ENCODE data around the gene CLASP1. TPM values are rescaled to one million over a fixed set of nuclear protein-coding genes. Genes with fewer than 3 reads are reported as not detected.

The CLASP1 gene
- total RNA-seq, 2 experiments from 2014 or later, result 33.8 to 72.4 TPM

- Histone ChIP-seq H3K36me3 (ENCODE audit: insufficient read depth, low read length) (peaks cover 32% of the 10 kb centered on the region), H3K9me2 (ENCODE audit: insufficient read depth, low read length) (no peaks in the 10 kb centered on the region), H4K20me1 (ENCODE audit: insufficient read depth, low read length) (peaks cover 11% of the 10 kb centered on the region; the same call in 1 of the 2 replicates), H2AFZ (ENCODE audit: low read length) (no peak overlapping the region), H3K27ac (ENCODE audit: low read depth, low read length, poor library complexity, severe bottlenecking) (no peak overlapping the region), H3K4me2 (ENCODE audit: low read length) (no peak overlapping the region), H3K9me3 (ENCODE audit: low read length) (peaks cover 5% of the 10 kb centered on the region; the same call in 1 of the 2 replicates), H3K4me3 (ENCODE audit: low read depth, low read length, poor library complexity, severe bottlenecking) (no peak overlapping the region), H3K4me1 (ENCODE audit: insufficient read depth, low read length, poor library complexity, severe bottlenecking) (no peaks in the 10 kb centered on the region), H3K79me2 (ENCODE audit: insufficient read depth, low read depth, low read length) (peaks cover 70% of the 10 kb centered on the region)
- intact Hi-C loops (cut with micrococcal nuclease; ENCODE audit: unreplicated experiment), result no loop called here
- CTCF ChIA-PET (ENCODE audit: unreplicated experiment), result no interaction called here
- BruUV-seq (replicated peaks), result no TSS peak
- no peak for DNase-seq (ENCODE audit: low spot score)
- TF ChIP-seq, protein P1, sequence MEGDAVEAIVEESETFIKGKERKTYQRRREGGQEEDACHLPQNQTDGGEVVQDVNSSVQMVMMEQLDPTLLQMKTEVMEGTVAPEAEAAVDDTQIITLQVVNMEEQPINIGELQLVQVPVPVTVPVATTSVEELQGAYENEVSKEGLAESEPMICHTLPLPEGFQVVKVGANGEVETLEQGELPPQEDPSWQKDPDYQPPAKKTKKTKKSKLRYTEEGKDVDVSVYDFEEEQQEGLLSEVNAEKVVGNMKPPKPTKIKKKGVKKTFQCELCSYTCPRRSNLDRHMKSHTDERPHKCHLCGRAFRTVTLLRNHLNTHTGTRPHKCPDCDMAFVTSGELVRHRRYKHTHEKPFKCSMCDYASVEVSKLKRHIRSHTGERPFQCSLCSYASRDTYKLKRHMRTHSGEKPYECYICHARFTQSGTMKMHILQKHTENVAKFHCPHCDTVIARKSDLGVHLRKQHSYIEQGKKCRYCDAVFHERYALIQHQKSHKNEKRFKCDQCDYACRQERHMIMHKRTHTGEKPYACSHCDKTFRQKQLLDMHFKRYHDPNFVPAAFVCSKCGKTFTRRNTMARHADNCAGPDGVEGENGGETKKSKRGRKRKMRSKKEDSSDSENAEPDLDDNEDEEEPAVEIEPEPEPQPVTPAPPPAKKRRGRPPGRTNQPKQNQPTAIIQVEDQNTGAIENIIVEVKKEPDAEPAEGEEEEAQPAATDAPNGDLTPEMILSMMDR (conservative IDR thresholded peaks at IDR 0.05; ENCODE audit: low read length), result no peak
- TF ChIP-seq EZH2phosphoT487 (IDR thresholded peaks at IDR 0.05; ENCODE audit: borderline replicate concordance, low read depth, low read length), result no peak
- POLR2A ChIA-PET, result interaction anchor here (0.6 to 1.0 kb wide), 3 partner anchors 11 to 105 kb away, joined by 3 to 5 read pairs (median 3); partner anchors contain the start of gene RNU4ATAC
Observed at GRCh38 chr2:121635371-121635770, 13.9 kb downstream of the CLASP1 start.

DNA sequence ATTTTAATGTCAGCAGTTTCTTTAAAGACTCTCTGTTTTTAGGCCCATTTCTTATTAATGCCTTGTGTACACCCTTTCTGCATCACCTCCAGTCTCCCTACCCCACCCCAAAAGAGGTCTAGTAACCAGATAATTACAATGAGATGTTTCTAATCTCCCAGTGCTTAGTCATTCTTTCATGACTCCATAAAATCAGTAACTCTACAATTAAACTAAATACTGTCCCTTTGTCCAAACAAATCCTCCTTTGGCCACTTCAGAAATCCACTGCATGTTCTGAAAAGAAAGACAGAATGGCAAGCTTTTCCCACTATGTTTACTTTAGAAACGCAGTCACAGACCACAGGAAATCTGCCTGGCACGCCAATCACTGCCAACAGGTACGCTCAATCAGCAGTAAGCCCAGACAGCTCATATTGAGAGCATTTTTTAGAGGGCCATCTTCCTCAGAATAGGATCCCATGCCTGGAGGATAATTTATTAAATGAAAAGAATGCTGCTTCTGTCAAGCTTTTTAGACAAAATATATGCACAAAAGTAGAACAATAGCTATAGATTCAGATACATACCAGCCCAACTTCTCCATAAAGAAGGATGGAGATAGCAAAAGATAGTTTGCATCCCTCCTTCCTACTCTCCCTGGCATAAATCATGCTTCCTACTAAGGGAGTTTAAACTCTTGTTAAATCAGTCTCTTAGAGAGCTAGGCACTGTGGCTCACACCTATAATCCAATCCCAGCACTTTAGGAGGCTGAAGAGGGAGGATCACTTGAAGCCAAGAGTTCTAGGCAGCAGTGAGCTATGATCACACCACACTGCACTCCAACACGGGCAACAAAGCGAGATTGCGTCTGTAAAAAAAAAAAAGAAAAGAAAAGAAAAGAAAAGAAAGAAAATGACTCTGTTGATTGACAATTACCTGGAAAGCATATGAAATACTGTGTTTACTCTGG lies 14.6 kb downstream of the CLASP1 start:
- Histone ChIP-seq H4K20me1 (ENCODE audit: insufficient read depth, low read length) (peaks cover 11% of the 10 kb centered on the region; the same call in 1 of the 2 replicates), H2AFZ (ENCODE audit: low read length) (no peak overlapping the region), H3K9me3 (ENCODE audit: low read length) (peaks cover 5% of the 10 kb centered on the region; the same call in 1 of the 2 replicates), H3K27ac (ENCODE audit: low read depth, low read length, poor library complexity, severe bottlenecking) (no peak overlapping the region), H3K4me3 (ENCODE audit: low read depth, low read length, poor library complexity, severe bottlenecking) (no peak overlapping the region), H3K4me1 (ENCODE audit: insufficient read depth, low read length, poor library complexity, severe bottlenecking) (no peaks in the 10 kb centered on the region), H3K4me2 (ENCODE audit: low read length) (no peak overlapping the region), H3K9me2 (ENCODE audit: insufficient read depth, low read length) (no peaks in the 10 kb centered on the region), H3K36me3 (ENCODE audit: insufficient read depth, low read length) (peaks cover 26% of the 10 kb centered on the region), H3K79me2 (ENCODE audit: insufficient read depth, low read depth, low read length) (peaks cover 66% of the 10 kb centered on the region)
- TF ChIP-seq, protein P1 (conservative IDR thresholded peaks at IDR 0.05; ENCODE audit: low read length), result no peak
- TF ChIP-seq EZH2phosphoT487 (IDR thresholded peaks at IDR 0.05; ENCODE audit: borderline replicate concordance, low read depth, low read length), result no peak
- ChIA-PET CTCF (ENCODE audit: unreplicated experiment) (no interaction called here), POLR2A (interaction anchor here (0.6 to 1.3 kb wide), 7 partner anchors 11 to 510 kb away, joined by 3 to 5 read pairs (median 3); partner anchors contain the start of genes CLASP1 and RNU4ATAC)
- BruUV-seq (replicated peaks), result no TSS peak
- intact Hi-C loops (cut with micrococcal nuclease; ENCODE audit: unreplicated experiment), result no loop called here
- no peak for DNase-seq (ENCODE audit: low spot score)
